H1 (cell line): ENCODE results near the gene CEACAM16. TPM values are rescaled to one million over a fixed set of nuclear protein-coding genes. Genes with fewer than 3 reads are reported as not detected.

Source experiments
- CHD7 ChIP-seq: fragments of 300-600 bp; sonication (generic); IDR thresholded peaks from 2 replicates; pipeline ENCODE4 v1.7.1; 2012; ENCODE audit warnings: low read length, moderate library complexity, mild to moderate bottlenecking, inconsistent platforms; ENCODE audit not compliant: insufficient replicate concordance
- CTCF ChIP-seq, 3 experiments: IDR thresholded peaks; 1 replicate in 2 of 3; 2 replicates in 1 of 3; pipeline versions ENCODE4 v1.5.1 to v1.6.1; 2011; ENCODE audit warnings: low read length in 3 of 3, mild to moderate bottlenecking in 3 of 3, inconsistent platforms in 2 of 3, low read depth in 1 of 3, moderate library complexity in 1 of 3; ENCODE audit not compliant: insufficient read depth in 1 of 3; ENCODE audit errors: control extremely low read depth in 1 of 3
- SP1 ChIP-seq: IDR thresholded peaks from 2 replicates; pipeline ENCODE4 v1.6.1; 2011; ENCODE audit warnings: low read depth, low read length
- polyA plus RNA-seq, 7 experiments: library from polyadenylated mRNA; depleted of rRNA in 3 of 7; stranded (reverse) in 5 of 7; unstranded in 2 of 7; fragments of >200 nt in 5 of 7; fragments of 200-250 nt in 2 of 7; gene quantifications; 1 replicate in 5 of 7; 2 replicates in 1 of 7; 4 replicates in 1 of 7; pipeline versions ENCODE4 v1.2.1 to v1.2.3, GENCODE V29; 2011 to 2013; ENCODE audit warnings: missing spikeins in 2 of 7, mixed read lengths in 2 of 7
- total RNA-seq: library from RNA; stranded (reverse); fragmentation: NEBNext Ultra II Directional; extraction: Animal tissue kit (Norgen Biotek cat#: 25700); gene quantifications from 2 replicates; pipeline ENCODE4 v1.2.1, GENCODE V29; 2021

CEACAM16 gene
- total and polyA plus RNA-seq, 2 of the 8 experiments (the other 6 are each of a cell fraction or from before 2014, with no cell fraction given), result not detected

- no peak for TF ChIP-seq CHD7
- TF ChIP-seq SP1, result no peak
- no peak for TF ChIP-seq CTCF (IDR thresholded peaks at IDR 0.05; ENCODE audit: control extremely low read depth in 1 of 3, insufficient read depth in 1 of 3, low read depth in 1 of 3, low read length in 3 of 3)
These were observed 18.7 kb downstream of the CEACAM16 start (continued) for GRCh38 chr19:44717603-44718002.
